Measurements from ENCODE around the gene PRKAG2. TPM values are rescaled to one million over a fixed set of nuclear protein-coding genes. Genes with fewer than 3 reads are reported as not detected.

Gene PRKAG2
- polyA plus RNA-seq, 3 donors = 29.2 to 59.8 (median 30.9) TPM

- H3K27ac Mint-ChIP-seq = peak overlapping the region in 1 of 7 donors; percentile 13
- H3K9me3 Mint-ChIP-seq = peaks cover 0 to 3% (median 2%) of the 10 kb centered on the region in 7 donors
- no peaks in the 10 kb centered on the region for H3K4me1 Mint-ChIP-seq
- H3K79me2 ChIP-seq (ENCODE audit: insufficient read depth, low read length) = no peaks in the 10 kb centered on the region
- no peak overlapping the region for H3K4me2 ChIP-seq (replicated peaks; ENCODE audit: extremely low read depth, low read length, poor library complexity, severe bottlenecking)
- H3K9me3 ChIP-seq (replicated peaks in 1 of 2; ENCODE audit: control insufficient read depth in 1 of 2, insufficient read depth in 1 of 2, low read length in 2 of 2) = no peaks in the 10 kb centered on the region
- no peaks in the 10 kb centered on the region for H3K4me1 ChIP-seq (ENCODE audit: control insufficient read depth in 1 of 2, insufficient read depth in 2 of 2, low read length in 2 of 2)
- H3K27ac ChIP-seq (ENCODE audit: low read depth in 1 of 2, low read length in 2 of 2) = no peak overlapping the region
- peaks cover 5 to 35% (median 20%) of the 10 kb centered on the region in 3 donors for H3K27me3 Mint-ChIP-seq (ENCODE audit: low read depth in 3 of 3)
- no peaks in the 10 kb centered on the region for H4K20me1 ChIP-seq (ENCODE audit: insufficient read depth, low read length)
- no peak overlapping the region for H2AFZ ChIP-seq (ENCODE audit: insufficient read depth, low read depth, low read length, poor library complexity, severe bottlenecking)
- no peak for DNase-seq
- no peaks in the 10 kb centered on the region for H3K27me3 ChIP-seq (ENCODE audit: control insufficient read depth in 2 of 2, insufficient read depth in 2 of 2, low read length in 2 of 2)
- H3K9ac ChIP-seq (ENCODE audit: insufficient read depth, low read length, poor library complexity, severe bottlenecking) = no peak overlapping the region
- 91% methylated on average over 15 of the region's 17 CpGs for WGBS (ENCODE audit: insufficient coverage)
- no peak overlapping the region for H3K4me3 Mint-ChIP-seq
- no peak overlapping the region for H3K4me3 ChIP-seq (replicated peaks in 1 of 3; ENCODE audit: low read depth in 2 of 3, low read length in 3 of 3)
- H3K36me3 Mint-ChIP-seq = no peaks in the 10 kb centered on the region
- TF ChIP-seq, protein P1, sequence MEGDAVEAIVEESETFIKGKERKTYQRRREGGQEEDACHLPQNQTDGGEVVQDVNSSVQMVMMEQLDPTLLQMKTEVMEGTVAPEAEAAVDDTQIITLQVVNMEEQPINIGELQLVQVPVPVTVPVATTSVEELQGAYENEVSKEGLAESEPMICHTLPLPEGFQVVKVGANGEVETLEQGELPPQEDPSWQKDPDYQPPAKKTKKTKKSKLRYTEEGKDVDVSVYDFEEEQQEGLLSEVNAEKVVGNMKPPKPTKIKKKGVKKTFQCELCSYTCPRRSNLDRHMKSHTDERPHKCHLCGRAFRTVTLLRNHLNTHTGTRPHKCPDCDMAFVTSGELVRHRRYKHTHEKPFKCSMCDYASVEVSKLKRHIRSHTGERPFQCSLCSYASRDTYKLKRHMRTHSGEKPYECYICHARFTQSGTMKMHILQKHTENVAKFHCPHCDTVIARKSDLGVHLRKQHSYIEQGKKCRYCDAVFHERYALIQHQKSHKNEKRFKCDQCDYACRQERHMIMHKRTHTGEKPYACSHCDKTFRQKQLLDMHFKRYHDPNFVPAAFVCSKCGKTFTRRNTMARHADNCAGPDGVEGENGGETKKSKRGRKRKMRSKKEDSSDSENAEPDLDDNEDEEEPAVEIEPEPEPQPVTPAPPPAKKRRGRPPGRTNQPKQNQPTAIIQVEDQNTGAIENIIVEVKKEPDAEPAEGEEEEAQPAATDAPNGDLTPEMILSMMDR (IDR thresholded peaks at IDR 0.05) = no peak
- no peaks in the 10 kb centered on the region for H3K36me3 ChIP-seq (replicated peaks in 1 of 2; ENCODE audit: control insufficient read depth in 1 of 2, insufficient read depth in 2 of 2, low read length in 2 of 2)
- intact Hi-C loops (cut with micrococcal nuclease) = no loop called here
These were observed 335.0 kb downstream of the PRKAG2 start for GRCh38 chr7:151541709-151542499.

DNA sequence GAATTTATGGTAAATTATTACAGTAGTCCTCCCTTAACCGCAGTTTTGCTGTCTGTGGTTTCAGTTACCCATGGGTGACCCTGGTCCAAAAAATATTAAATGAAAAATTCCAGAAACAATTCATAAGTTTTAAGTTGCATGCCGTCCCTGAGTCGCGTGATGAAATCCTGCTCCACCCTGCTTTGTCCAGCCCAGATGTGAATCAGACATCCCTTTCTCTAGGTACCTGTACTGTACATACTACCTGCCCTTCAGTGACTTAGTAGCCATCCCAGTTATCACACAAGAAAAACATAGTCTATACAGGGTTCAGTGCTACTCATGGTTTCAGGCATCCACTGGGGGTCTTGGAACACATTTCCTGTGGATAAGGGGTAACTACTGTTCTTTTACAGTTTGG, 336.8 kb downstream of the PRKAG2 start:
- Histone ChIP-seq H3K4me3 (replicated peaks in 1 of 3; ENCODE audit: low read depth in 2 of 3, low read length in 3 of 3) (no peak overlapping the region), H3K4me2 (replicated peaks; ENCODE audit: extremely low read depth, low read length, poor library complexity, severe bottlenecking) (no peak overlapping the region), H3K9ac (ENCODE audit: insufficient read depth, low read length, poor library complexity, severe bottlenecking) (no peak overlapping the region), H3K4me1 (ENCODE audit: control insufficient read depth in 1 of 2, insufficient read depth in 2 of 2, low read length in 2 of 2) (no peaks in the 10 kb centered on the region), H3K79me2 (ENCODE audit: insufficient read depth, low read length) (no peaks in the 10 kb centered on the region), H4K20me1 (ENCODE audit: insufficient read depth, low read length) (no peaks in the 10 kb centered on the region), H3K36me3 (replicated peaks in 1 of 2; ENCODE audit: control insufficient read depth in 1 of 2, insufficient read depth in 2 of 2, low read length in 2 of 2) (no peaks in the 10 kb centered on the region), H2AFZ (ENCODE audit: insufficient read depth, low read depth, low read length, poor library complexity, severe bottlenecking) (no peak overlapping the region), H3K9me3 (replicated peaks in 1 of 2; ENCODE audit: control insufficient read depth in 1 of 2, insufficient read depth in 1 of 2, low read length in 2 of 2) (no peaks in the 10 kb centered on the region), H3K27me3 (ENCODE audit: control insufficient read depth in 2 of 2, insufficient read depth in 2 of 2, low read length in 2 of 2) (no peaks in the 10 kb centered on the region), H3K27ac (ENCODE audit: low read depth in 1 of 2, low read length in 2 of 2) (no peak overlapping the region)
- Mint-ChIP-seq H3K27me3 (ENCODE audit: low read depth in 3 of 3) (peaks cover 5 to 30% (median 18%) of the 10 kb centered on the region in 3 donors), H3K9me3 (peaks cover 0 to 5% (median 3%) of the 10 kb centered on the region in 7 donors), H3K36me3 (no peaks in the 10 kb centered on the region), H3K4me3 (no peak overlapping the region), H3K4me1 (no peaks in the 10 kb centered on the region), H3K27ac (no peak overlapping the region)
- DNase-seq = no peak
- intact Hi-C loops (cut with micrococcal nuclease) = no loop called here
- 90% methylated on average over 3 of the region's 4 CpGs for WGBS (ENCODE audit: insufficient coverage)
- TF ChIP-seq, protein P1 (IDR thresholded peaks at IDR 0.05) = no peak
